Measurements from ENCODE around the gene CCDC107.
"Not testable (repeated sequence)": the region's sequence is repeated elsewhere in the genome, so short reads cannot be mapped to it uniquely, and the experiment has no call there.

CCDC107 gene

DNA sequence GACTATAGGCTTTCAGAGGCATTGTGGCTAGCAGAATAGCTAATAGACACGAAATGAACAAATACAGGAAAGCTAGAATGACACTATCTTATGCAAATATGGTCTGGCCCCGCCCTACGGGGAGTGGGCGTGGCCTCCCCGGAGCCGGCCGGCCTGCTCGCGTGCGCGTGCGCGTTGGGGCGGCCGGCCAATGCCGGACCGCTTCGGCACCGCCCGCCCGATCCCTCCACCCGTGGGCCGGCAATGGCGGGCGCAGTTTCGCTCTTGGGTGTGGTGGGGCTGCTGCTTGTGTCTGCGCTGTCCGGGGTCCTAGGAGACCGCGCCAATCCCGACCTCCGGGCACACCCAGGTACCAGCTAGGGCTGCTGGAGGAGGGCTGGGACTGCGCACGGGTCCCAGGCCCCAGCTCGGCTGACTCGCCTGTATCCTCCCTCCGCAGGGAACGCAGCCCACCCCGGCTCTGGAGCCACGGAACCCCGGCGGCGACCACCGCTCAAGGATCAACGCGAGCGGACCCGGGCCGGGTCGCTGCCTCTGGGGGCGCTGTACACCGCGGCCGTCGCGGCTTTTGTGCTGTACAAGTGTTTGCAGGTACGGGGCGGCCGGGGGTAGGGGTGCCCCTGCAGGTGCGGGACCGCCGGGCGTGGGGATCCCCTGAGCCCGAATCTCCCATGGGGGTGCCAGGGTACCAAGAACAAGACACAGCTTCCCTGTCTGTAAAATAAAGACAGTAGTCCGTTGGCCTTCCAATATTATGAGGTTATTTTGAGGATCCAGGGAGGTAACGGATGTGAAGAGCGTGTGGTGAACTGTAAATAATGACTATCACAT lies at the start of gene CCDC107:
Gene CCDC107, plus strand, starts transcription at position 156 of the 831 bp plus-strand sequence. Its CDS starts 88 bp downstream, at position 244.
- FAIRE-seq, result no peak

DNA sequence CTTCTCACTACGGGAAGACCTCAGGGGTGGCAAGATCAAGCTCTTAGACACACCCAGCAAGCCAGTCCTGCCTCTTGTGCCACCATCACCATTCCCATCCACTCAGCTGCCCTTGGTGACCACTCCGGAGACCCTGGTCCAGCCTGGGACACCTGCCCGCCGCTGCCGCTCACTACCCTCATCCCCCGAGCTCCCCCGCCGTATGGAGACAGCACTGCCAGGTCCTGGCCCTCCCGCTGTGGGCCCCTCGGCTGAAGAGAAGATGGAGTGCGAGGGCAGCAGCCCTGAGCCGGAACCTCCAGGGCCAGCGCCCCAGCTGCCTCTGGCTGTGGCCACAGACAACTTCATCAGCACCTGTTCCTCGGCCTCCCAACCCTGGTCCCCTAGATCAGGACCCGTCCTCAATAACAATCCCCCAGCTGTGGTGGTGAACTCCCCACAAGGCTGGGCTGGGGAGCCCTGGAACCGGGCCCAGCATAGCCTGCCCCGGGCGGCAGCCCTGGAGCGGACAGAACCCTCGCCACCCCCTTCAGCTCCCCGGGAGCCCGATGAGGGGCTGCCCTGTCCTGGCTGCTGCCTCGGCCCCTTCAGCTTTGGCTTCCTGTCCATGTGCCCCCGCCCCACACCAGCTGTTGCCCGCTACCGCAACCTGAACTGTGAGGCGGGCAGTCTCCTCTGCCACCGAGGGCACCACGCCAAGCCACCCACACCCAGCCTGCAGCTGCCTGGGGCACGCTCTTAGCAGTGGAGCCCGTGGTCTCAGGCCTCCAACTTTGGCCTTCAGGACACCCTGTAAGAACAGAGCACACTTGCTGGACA lies 48.9 kb upstream of the CCDC107 start:
- FAIRE-seq, result no peak

GRCh38 chr9:35609820-35610163 lies 48.3 kb upstream of the CCDC107 start:
- no peak for FAIRE-seq

- no peak for FAIRE-seq
These were observed 46.8 kb upstream of the CCDC107 start for GRCh38 chr9:35611230-35611797.

DNA sequence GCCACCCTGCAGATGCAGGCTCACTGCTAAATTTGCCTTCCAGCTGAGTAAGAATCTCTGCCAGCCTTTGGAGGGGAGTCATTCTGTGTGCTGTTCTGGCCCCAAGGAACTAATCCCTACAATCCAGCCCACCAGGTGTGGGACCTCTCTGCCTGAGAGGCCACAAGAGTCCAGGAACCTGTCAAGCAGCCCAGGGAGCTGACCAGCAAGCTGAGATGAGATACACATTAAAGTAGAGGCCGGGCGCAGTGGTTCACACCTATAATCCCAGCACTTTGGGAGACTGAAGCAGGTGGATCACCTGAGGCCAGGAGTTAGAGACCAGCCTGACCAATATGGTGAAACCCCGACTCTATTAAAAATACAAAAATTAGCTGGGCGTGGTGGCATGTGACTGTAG lies 46.0 kb upstream of the CCDC107 start:
- not testable (repeated sequence) for FAIRE-seq

GRCh38 chr9:35612843-35613242 lies 45.2 kb upstream of the CCDC107 start:
- no peak for FAIRE-seq

GRCh38 chr9:35615981-35616680 lies 42.0 kb upstream of the CCDC107 start:
- FAIRE-seq, result no peak

DNA sequence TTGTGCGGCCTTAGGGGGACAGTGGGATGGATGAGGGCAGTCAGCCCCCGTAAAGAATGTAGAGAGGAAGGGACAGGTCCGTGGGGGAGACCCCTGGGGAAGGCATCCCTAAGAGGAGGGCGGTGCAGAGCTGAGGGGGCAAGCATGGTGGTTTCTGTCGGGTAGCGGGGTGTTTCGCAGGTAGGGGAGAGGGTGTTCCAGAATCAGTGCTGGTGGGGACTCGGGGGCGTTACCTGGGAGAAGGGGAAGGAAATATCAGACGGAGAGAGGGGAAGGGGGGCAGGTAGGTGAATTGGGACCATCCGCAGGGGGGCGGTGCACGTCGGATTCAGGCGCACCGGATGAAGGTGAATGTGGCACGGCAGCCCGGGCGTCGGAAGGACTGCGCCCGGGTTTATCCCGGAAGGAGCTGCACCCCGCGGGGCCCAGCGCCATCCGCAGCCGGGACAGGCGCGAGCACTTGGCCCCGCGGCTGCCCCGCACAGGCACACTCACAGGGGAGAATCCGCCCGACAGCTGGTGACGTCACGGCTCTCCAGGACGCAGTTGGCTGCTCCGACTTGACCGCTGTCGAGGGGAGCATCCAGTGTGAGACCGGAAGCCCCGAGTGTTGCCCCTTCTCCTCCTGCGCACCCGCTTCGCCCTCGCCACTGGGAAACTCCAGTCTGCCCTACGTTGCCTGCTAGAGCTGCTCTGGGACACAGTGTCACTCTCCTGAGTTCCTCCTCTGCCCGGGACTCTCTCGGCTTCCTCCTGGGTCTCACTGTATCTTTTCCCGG lies 41.2 kb upstream of the CCDC107 start:
- FAIRE-seq, result no peak

DNA sequence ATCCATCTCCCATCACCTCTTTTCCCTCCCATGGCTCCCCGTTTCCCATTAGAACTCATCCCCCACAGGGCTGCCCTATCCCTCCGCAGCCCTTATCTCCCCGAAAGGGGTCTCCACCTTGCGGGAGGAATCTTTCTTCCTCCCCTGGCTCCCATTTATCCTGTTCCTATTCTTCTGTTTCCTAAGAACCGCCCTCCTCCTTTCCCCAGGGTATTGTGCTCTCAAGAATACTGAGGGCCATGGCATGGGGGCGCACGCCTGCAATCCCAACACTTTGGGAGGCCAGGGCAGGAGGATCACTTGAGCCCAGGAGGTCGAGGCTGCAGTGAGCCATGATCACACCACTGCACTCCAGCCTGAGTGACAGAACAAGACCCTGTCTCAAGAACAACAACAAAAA lies 40.5 kb upstream of the CCDC107 start:
- no peak for FAIRE-seq

- FAIRE-seq, result no peak
These were observed 39.8 kb upstream of the CCDC107 start, which contains the start of gene CD72 for GRCh38 chr9:35618325-35618727. Gene CD72 (minus strand): TSS chr9:35618413. CDS start chr9:35618303, 110 bp downstream.

DNA sequence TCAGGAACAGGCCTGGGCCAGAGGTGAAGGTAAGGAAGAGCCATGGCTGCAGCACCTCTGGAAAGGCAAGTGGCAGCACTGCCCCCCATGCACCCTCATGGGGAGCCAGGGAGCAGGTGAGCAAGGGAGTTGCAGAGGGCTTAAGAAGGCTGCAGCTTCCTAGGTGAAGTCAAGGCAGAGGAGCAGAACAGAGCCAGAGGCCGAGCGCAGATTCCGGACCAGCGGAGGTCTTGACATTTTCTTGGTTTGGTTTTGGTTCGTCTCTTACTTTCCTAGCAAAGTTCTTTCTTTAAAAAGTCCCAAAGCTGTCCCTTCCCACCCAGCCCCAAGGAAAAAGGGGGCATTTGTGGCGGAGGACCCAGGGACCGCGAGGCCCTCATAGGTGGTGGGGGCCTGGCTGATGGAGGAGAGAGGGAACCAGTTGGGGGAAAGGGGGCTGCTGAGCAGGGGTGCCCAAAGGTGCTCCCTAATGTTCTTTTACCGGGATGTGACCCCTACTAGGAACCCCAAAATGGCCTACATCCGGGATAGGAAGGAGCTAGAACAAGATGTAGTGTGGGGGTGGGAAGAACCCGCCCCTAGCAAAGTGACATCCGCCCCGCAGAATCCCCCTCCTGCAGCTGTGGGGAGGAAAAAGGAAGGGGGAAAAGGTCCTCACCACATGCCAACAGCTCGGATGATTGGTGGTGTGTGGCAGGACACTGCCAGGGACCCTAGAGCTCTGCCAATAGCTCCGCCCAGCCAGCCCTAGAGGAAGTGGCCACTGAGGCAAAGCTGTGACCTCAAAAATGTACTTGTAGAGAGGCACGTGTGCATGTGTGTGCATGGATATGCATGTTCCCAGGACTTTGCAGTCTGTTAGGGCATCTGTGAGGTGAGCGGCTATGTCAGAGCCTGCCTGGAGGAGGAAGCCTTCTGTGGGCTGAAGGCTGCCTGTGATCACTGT lies 39.0 kb upstream of the CCDC107 start:
- FAIRE-seq, result no peak

DNA sequence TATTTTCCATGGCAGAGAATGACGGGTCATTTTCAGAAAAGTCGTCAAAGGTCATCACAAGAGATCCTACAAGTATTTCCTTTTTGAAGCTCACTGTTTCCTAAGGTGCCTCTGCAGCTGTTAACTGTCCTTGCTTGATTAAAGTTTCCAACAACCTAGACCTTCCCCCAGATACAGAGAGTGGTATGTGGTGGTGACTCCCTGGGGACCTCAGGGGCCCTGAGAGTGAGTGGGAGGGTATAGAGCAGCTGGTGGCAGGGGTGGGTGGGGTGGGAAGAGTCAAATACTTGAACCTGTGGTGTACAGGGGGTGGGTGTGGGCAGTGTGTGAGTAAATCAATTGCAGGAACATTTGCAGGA lies 38.3 kb upstream of the CCDC107 start:
- FAIRE-seq, result no peak

- FAIRE-seq, result no peak
These were observed 30.5 kb upstream of the CCDC107 start for GRCh38 chr9:35627575-35627974.

- no peak for FAIRE-seq
These were observed 29.6 kb upstream of the CCDC107 start for GRCh38 chr9:35628389-35628991.

DNA sequence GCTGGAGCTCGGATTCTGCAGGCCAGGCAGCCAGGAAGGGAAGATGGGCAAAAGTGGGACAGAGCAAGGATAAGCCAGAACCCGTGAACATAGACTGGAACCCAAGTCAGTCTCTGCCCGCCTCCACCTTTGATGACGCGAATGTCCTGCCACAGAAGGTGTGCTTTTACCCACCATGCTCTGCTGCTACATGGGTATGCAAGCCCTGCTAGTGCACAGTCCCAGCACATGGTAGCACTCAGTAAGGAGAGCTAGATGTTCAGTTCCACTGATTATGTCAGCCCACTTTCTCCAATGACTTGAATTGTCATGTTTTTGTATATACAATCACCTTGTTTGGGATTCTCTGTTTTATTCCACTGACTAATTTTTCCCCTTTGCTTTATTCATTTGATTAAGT lies 28.5 kb upstream of the CCDC107 start:
- FAIRE-seq, result no peak

- no peak for FAIRE-seq
These were observed 22.4 kb upstream of the CCDC107 start for GRCh38 chr9:35635730-35636129.

DNA sequence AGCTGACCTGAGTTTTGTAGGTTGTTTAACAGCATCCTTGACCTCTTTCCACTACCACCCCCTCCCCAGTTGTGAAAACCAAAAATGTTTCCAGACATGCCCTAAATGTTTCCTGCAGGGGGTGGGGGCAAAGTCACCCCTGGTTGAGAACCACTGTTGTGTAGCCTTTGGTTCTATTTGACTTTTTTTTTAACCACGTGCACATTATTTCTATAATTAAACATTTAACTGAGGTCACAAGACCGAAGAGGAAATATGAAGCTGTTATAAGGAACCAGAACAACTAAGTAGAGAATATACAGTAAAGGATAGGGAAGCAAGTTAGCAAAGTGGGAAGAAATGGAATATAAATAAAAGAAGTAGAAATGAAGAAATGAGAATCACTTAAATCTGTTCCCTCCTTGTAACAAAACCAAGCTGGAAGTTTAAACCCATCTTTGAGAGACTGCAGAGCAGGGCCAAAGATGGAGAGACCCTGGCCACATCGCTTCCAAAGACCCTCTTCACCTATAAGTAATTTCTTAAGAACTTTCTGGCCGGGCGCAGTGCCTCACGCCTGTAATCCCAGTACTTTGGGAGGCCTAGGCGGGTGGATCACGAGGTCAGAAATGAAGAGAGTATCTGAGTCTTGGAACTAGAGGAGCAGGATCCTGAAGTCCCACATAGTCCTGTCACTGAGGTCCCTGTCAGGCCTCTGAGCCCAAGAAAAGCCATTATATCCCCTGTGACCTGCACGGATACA lies 21.8 kb upstream of the CCDC107 start:
- FAIRE-seq, result no peak

DNA sequence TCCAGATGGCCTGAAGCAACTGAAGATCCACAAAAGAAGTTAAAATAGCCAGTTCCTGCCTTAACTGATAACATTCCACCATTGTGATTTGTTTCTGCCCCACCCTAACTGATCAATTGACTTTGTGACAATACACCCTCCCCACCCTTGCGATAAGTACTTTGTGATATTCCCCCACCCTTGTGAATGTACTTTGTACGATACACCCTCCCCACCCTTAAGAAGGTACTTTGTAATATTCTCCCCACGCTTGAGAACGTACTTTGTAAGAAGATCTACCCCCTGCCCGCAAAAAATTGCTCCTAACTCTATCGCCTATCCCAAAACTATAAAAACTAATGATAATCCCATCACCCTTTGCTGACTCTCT lies 21.2 kb upstream of the CCDC107 start:
- not testable (repeated sequence) for FAIRE-seq

GRCh38 chr9:35637427-35637955 lies 20.6 kb upstream of the CCDC107 start:
- not testable (repeated sequence) for FAIRE-seq

DNA sequence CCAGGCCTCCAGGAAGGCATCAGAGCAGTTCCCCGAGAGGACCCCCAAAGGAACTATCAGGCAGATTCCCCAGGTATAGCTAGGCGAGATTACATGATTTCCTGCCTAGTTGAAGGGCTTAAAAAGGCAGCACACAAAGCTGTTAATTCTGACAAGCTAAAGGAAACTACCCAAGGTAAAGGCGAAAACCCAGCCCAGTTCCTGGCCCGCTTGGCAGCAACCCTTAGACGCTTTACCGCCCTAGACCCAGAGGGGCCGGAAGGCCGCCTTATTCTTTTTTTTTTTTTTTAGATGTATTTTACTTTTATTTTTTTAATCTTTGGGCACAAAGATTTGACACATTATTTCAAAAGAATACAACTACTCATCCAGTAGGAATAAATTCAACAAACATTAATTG lies 19.3 kb upstream of the CCDC107 start:
- FAIRE-seq, result not testable (repeated sequence)
